GM18909 (cell line): ENCODE results near the gene FAM98B.

Experiments
- ATAC-seq: cut with Tn5 transposase; IDR thresholded peaks from one replicate; pipeline ENCODE4 v1.9.1; 2021; ENCODE audit warnings: mild to moderate bottlenecking; ENCODE audit not compliant: unreplicated experiment, poor library complexity

The FAM98B gene

GRCh38 chr15:38504680-38505467 is 50.9 kb downstream of the FAM98B start:
- no peak for ATAC-seq

- ATAC-seq = no peak
Measured at GRCh38 chr15:38506997-38507396, 53.1 kb downstream of the FAM98B start.

- ATAC-seq = no peak
Measured at GRCh38 chr15:38507570-38507969, 53.6 kb downstream of the FAM98B start.

GRCh38 chr15:38508647-38509046 is 54.7 kb downstream of the FAM98B start:
- ATAC-seq = peak; percentile 45

- ATAC-seq = no peak
Measured at GRCh38 chr15:38509152-38509551, 55.2 kb downstream of the FAM98B start.

- no peak for ATAC-seq
Measured at GRCh38 chr15:38512901-38513300, 59.0 kb downstream of the FAM98B start.

- ATAC-seq = peak; percentile 85
Measured at GRCh38 chr15:38514601-38515000, 60.7 kb downstream of the FAM98B start.

GRCh38 chr15:38516626-38517025 is 62.7 kb downstream of the FAM98B start:
- no peak for ATAC-seq

- no peak for ATAC-seq
Measured at GRCh38 chr15:38517312-38517975, 63.5 kb downstream of the FAM98B start.

GRCh38 chr15:38518084-38518483 is 64.2 kb downstream of the FAM98B start:
- ATAC-seq = no peak

GRCh38 chr15:38520035-38520434 is 66.1 kb downstream of the FAM98B start:
- no peak for ATAC-seq

- ATAC-seq = no peak
Measured at GRCh38 chr15:38521316-38521715, 67.4 kb downstream of the FAM98B start.

- no peak for ATAC-seq
Measured at GRCh38 chr15:38522922-38523321, 69.0 kb downstream of the FAM98B start.

GRCh38 chr15:38524156-38524555 is 70.2 kb downstream of the FAM98B start:
- ATAC-seq = no peak

- ATAC-seq = no peak
Measured at GRCh38 chr15:38525489-38525888, 71.6 kb downstream of the FAM98B start.

- no peak for ATAC-seq
Measured at GRCh38 chr15:38526158-38526557, 72.2 kb downstream of the FAM98B start.

- ATAC-seq = no peak
Measured at GRCh38 chr15:38528294-38528693, 74.4 kb downstream of the FAM98B start.

- no peak for ATAC-seq
Measured at GRCh38 chr15:38530113-38530512, 76.2 kb downstream of the FAM98B start.

- ATAC-seq = no peak
Measured at GRCh38 chr15:38531509-38531908, 77.6 kb downstream of the FAM98B start.

- ATAC-seq = no peak
Measured at GRCh38 chr15:38532728-38533127, 78.8 kb downstream of the FAM98B start.

- ATAC-seq = no peak
Measured at GRCh38 chr15:38533416-38533915, 79.5 kb downstream of the FAM98B start.

- ATAC-seq = no peak
Measured at GRCh38 chr15:38533926-38534325, 80.0 kb downstream of the FAM98B start.
